ENCODE data around the gene SEC16A.

SEC16A gene

DNA sequence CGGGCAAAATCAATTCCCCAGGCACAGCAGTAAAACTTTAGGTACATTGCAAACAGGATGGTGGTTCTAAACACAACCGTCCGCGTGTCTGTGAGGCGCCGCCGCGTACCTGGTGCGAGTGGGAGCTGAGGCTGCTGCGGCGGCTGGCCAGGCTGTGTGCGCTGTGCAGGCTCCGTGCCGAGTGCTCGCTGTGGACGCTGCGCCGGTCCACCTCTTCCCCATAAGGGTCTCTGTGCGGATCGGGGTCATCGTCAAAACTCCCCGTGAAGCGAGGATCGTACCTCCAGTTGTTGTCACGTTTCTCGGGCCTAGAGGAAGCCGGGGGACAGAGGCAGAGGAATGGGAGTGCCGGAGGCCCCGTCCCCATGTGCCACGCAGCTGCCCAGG, 16.7 kb downstream of the SEC16A start:
- Histone ChIP-seq H2BK120ac (ENCODE audit: low read depth, low read length) (no peak overlapping the region), H3K4me1 (ENCODE audit: control insufficient read depth in 2 of 2, insufficient read depth in 1 of 2, low read depth in 1 of 2, low read length in 2 of 2) (no peaks in the 10 kb centered on the region), H2AK5ac (ENCODE audit: low read depth, low read length) (no peak overlapping the region), H3K4me2 (ENCODE audit: insufficient read depth, low read length, poor library complexity, severe bottlenecking) (no peak overlapping the region), H3K23ac (ENCODE audit: low read depth, low read length, poor library complexity) (no peak overlapping the region), H3K4me3 (ENCODE audit: low read length in 2 of 2) (no peak overlapping the region), H4K91ac (ENCODE audit: low read depth, low read length, poor library complexity) (no peak overlapping the region), H4K8ac (ENCODE audit: low read depth, low read length) (no peak overlapping the region), H3K14ac (ENCODE audit: low read length) (no peak overlapping the region), H3K27ac (replicated peaks; ENCODE audit: low read length) (no peak overlapping the region), H3K27me3 (ENCODE audit: control insufficient read depth in 3 of 3, insufficient read depth in 3 of 3, low read depth in 1 of 3, low read length in 3 of 3) (no peaks in the 10 kb centered on the region), H3K9ac (ENCODE audit: low read depth, low read length, poor library complexity) (no peak overlapping the region), H3K9me3 (replicated peaks in 1 of 2; ENCODE audit: control insufficient read depth in 2 of 2, insufficient read depth in 1 of 2, low read depth in 1 of 2, low read length in 2 of 2) (no peaks in the 10 kb centered on the region), H3K36me3 (replicated peaks in 1 of 2; ENCODE audit: control insufficient read depth in 2 of 2, insufficient read depth in 2 of 2, low read length in 2 of 2) (peaks cover 60 to 100% of the 10 kb centered on the region in 2 donors), H3K79me1 (ENCODE audit: low read depth, low read length) (peaks cover 7% of the 10 kb centered on the region), H2BK15ac (ENCODE audit: low read length) (no peak overlapping the region), H2BK5ac (ENCODE audit: low read length) (no peak overlapping the region), H3K4ac (ENCODE audit: low read length) (no peak overlapping the region), H3K18ac (ENCODE audit: low read length) (no peak overlapping the region), H2AFZ (ENCODE audit: low read length) (no peak overlapping the region), H2BK12ac (ENCODE audit: low read length) (no peak overlapping the region)
- no peak for DNase-seq (ENCODE audit: low spot score)
- no CpG with 5 or more reads among the region's 30 CpGs for WGBS, 2 donors (ENCODE audit: extremely low coverage in 2 of 2, insufficient read length in 2 of 2, insufficient replicate concordance in 1 of 2)

DNA sequence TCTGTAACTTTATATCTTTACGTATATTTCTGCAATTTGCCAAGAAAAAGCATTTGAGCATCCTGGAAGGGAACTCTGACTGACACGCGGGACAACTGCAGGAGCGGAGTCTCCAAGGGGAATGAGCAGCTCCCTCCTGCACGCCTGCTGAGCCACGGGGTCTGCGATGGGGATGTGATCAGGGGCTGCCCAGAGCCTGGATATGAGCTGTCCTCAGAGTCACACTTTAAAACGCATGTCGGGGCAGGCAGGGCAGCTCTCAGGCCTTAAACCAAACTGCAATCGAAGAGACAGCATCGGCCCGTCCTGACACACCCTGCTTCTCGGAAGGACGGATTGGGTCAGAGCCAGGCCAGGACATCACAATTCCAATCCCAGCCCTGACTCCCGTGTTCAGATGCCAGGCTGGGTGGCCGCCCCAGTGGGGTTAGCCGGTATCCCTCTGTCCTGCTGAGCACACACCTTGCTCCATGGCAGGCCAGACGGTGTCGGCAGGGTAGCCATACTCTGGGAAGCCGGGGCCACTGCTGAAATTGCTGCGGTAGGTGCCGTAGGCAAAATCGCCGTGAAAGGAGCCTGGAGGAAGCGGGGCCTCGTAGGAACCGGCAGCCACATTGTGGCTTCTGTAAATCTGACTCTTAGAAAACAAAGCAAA, 17.2 kb downstream of the SEC16A start:
- no peak overlapping the region for H2BK5ac ChIP-seq (ENCODE audit: low read length)
- H3K36me3 ChIP-seq (replicated peaks in 1 of 2; ENCODE audit: control insufficient read depth in 2 of 2, insufficient read depth in 2 of 2, low read length in 2 of 2) = peaks cover 59 to 100% of the 10 kb centered on the region in 2 donors
- no peak overlapping the region for H3K27ac ChIP-seq (replicated peaks; ENCODE audit: low read length)

GRCh38 chr9:136464241-136464640, 18.6 kb downstream of the SEC16A start:
- no peak overlapping the region for H3K18ac ChIP-seq (ENCODE audit: low read length)
- peaks cover 6% of the 10 kb centered on the region for H3K79me1 ChIP-seq (ENCODE audit: low read depth, low read length)
- no peak overlapping the region for H3K23ac ChIP-seq (ENCODE audit: low read depth, low read length, poor library complexity)
- H4K91ac ChIP-seq (ENCODE audit: low read depth, low read length, poor library complexity) = no peak overlapping the region
- H2BK15ac ChIP-seq (ENCODE audit: low read length) = no peak overlapping the region
- no peaks in the 10 kb centered on the region for H3K9me3 ChIP-seq (replicated peaks in 1 of 2; ENCODE audit: control insufficient read depth in 2 of 2, insufficient read depth in 1 of 2, low read depth in 1 of 2, low read length in 2 of 2)
- no peak overlapping the region for H3K4me2 ChIP-seq (ENCODE audit: insufficient read depth, low read length, poor library complexity, severe bottlenecking)
- no peak for DNase-seq (ENCODE audit: low spot score)
- no peak overlapping the region for H2AFZ ChIP-seq (ENCODE audit: low read length)
- H3K27me3 ChIP-seq (ENCODE audit: control insufficient read depth in 3 of 3, insufficient read depth in 3 of 3, low read depth in 1 of 3, low read length in 3 of 3) = no peaks in the 10 kb centered on the region
- no peak overlapping the region for H3K27ac ChIP-seq (replicated peaks; ENCODE audit: low read length)
- H3K4ac ChIP-seq (ENCODE audit: low read length) = no peak overlapping the region
- no peak overlapping the region for H3K4me3 ChIP-seq (ENCODE audit: low read length in 2 of 2)
- H2BK120ac ChIP-seq (ENCODE audit: low read depth, low read length) = no peak overlapping the region
- no peak overlapping the region for H3K9ac ChIP-seq (ENCODE audit: low read depth, low read length, poor library complexity)
- H2BK5ac ChIP-seq (ENCODE audit: low read length) = no peak overlapping the region
- H3K36me3 ChIP-seq (replicated peaks in 1 of 2; ENCODE audit: control insufficient read depth in 2 of 2, insufficient read depth in 2 of 2, low read length in 2 of 2) = peaks cover 55 to 98% of the 10 kb centered on the region in 2 donors
- H3K14ac ChIP-seq (ENCODE audit: low read length) = no peak overlapping the region
- H2AK5ac ChIP-seq (ENCODE audit: low read depth, low read length) = no peak overlapping the region
- no peaks in the 10 kb centered on the region for H3K4me1 ChIP-seq (ENCODE audit: control insufficient read depth in 2 of 2, insufficient read depth in 1 of 2, low read depth in 1 of 2, low read length in 2 of 2)
- no peak overlapping the region for H4K8ac ChIP-seq (ENCODE audit: low read depth, low read length)
- H2BK12ac ChIP-seq (ENCODE audit: low read length) = no peak overlapping the region
- WGBS, 2 donors (ENCODE audit: extremely low coverage in 2 of 2, insufficient read length in 2 of 2, insufficient replicate concordance in 1 of 2) = no CpG with 5 or more reads among the region's 6 CpGs

More for the DNA sequence above, 17.2 kb downstream of the SEC16A start:
- Histone ChIP-seq H3K23ac (ENCODE audit: low read depth, low read length, poor library complexity) (peak overlapping the region; percentile 37), H3K4ac (ENCODE audit: low read length) (no peak overlapping the region), H3K9ac (ENCODE audit: low read depth, low read length, poor library complexity) (no peak overlapping the region), H3K4me1 (ENCODE audit: control insufficient read depth in 2 of 2, insufficient read depth in 1 of 2, low read depth in 1 of 2, low read length in 2 of 2) (no peaks in the 10 kb centered on the region), H3K14ac (ENCODE audit: low read length) (no peak overlapping the region), H2AK5ac (ENCODE audit: low read depth, low read length) (no peak overlapping the region), H3K79me1 (ENCODE audit: low read depth, low read length) (peaks cover 7% of the 10 kb centered on the region), H3K18ac (ENCODE audit: low read length) (no peak overlapping the region), H3K4me2 (ENCODE audit: insufficient read depth, low read length, poor library complexity, severe bottlenecking) (no peak overlapping the region), H3K4me3 (ENCODE audit: low read length in 2 of 2) (peak overlapping the region in 1 of 2 donors; percentile 14), H4K8ac (ENCODE audit: low read depth, low read length) (peak overlapping the region; percentile 87), H4K91ac (ENCODE audit: low read depth, low read length, poor library complexity) (no peak overlapping the region), H2BK12ac (ENCODE audit: low read length) (no peak overlapping the region), H3K9me3 (replicated peaks in 1 of 2; ENCODE audit: control insufficient read depth in 2 of 2, insufficient read depth in 1 of 2, low read depth in 1 of 2, low read length in 2 of 2) (no peaks in the 10 kb centered on the region), H2BK120ac (ENCODE audit: low read depth, low read length) (no peak overlapping the region), H2BK15ac (ENCODE audit: low read length) (no peak overlapping the region), H3K27me3 (ENCODE audit: control insufficient read depth in 3 of 3, insufficient read depth in 3 of 3, low read depth in 1 of 3, low read length in 3 of 3) (no peaks in the 10 kb centered on the region), H2AFZ (ENCODE audit: low read length) (no peak overlapping the region)
- no CpG with 5 or more reads among the region's 27 CpGs for WGBS, 2 donors (ENCODE audit: extremely low coverage in 2 of 2, insufficient read length in 2 of 2, insufficient replicate concordance in 1 of 2)
- DNase-seq (ENCODE audit: low spot score) = no peak

DNA sequence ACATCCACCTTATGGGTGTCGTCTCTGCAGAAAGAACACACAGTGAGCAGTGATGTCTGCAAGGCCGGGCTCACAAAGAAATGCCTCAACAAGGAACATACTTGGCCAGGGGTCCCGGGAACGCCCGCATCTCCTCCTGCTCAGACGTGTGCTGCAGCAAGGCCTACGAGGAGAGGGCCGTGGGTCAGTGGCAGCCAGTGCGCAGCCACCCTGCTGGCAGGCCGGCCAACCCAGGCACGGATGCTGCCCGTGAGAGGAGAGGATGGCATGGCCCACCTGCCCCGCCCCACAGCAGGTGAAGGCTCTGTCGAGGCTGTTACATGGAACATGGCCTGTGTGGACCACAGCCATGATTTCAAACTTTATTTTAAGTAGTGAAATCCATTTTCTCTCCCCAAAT, 19.3 kb downstream of the SEC16A start:
- no peak overlapping the region for H3K4me3 ChIP-seq (ENCODE audit: low read length in 2 of 2)
- no peak overlapping the region for H2AFZ ChIP-seq (ENCODE audit: low read length)
- no peak overlapping the region for H3K18ac ChIP-seq (ENCODE audit: low read length)
- peaks cover 57 to 98% of the 10 kb centered on the region in 2 donors for H3K36me3 ChIP-seq (replicated peaks in 1 of 2; ENCODE audit: control insufficient read depth in 2 of 2, insufficient read depth in 2 of 2, low read length in 2 of 2)
- no peak overlapping the region for H2BK5ac ChIP-seq (ENCODE audit: low read length)
- no peak overlapping the region for H3K27ac ChIP-seq (replicated peaks; ENCODE audit: low read length)
- no peak overlapping the region for H2BK15ac ChIP-seq (ENCODE audit: low read length)
- no peaks in the 10 kb centered on the region for H3K4me1 ChIP-seq (ENCODE audit: control insufficient read depth in 2 of 2, insufficient read depth in 1 of 2, low read depth in 1 of 2, low read length in 2 of 2)
- DNase-seq (ENCODE audit: low spot score) = no peak
- no CpG with 5 or more reads among the region's 14 CpGs for WGBS, 2 donors (ENCODE audit: extremely low coverage in 2 of 2, insufficient read length in 2 of 2, insufficient replicate concordance in 1 of 2)
- no peaks in the 10 kb centered on the region for H3K9me3 ChIP-seq (replicated peaks in 1 of 2; ENCODE audit: control insufficient read depth in 2 of 2, insufficient read depth in 1 of 2, low read depth in 1 of 2, low read length in 2 of 2)
- no peak overlapping the region for H2BK12ac ChIP-seq (ENCODE audit: low read length)
- H2AK5ac ChIP-seq (ENCODE audit: low read depth, low read length) = no peak overlapping the region
- H4K91ac ChIP-seq (ENCODE audit: low read depth, low read length, poor library complexity) = no peak overlapping the region
- H3K79me1 ChIP-seq (ENCODE audit: low read depth, low read length) = peaks cover 6% of the 10 kb centered on the region
- no peak overlapping the region for H4K8ac ChIP-seq (ENCODE audit: low read depth, low read length)
- no peak overlapping the region for H3K14ac ChIP-seq (ENCODE audit: low read length)
- no peak overlapping the region for H2BK120ac ChIP-seq (ENCODE audit: low read depth, low read length)
- peak overlapping the region; percentile 15 for H3K9ac ChIP-seq (ENCODE audit: low read depth, low read length, poor library complexity)
- H3K4me2 ChIP-seq (ENCODE audit: insufficient read depth, low read length, poor library complexity, severe bottlenecking) = no peak overlapping the region
- no peak overlapping the region for H3K4ac ChIP-seq (ENCODE audit: low read length)
- H3K27me3 ChIP-seq (ENCODE audit: control insufficient read depth in 3 of 3, insufficient read depth in 3 of 3, low read depth in 1 of 3, low read length in 3 of 3) = no peaks in the 10 kb centered on the region
- no peak overlapping the region for H3K23ac ChIP-seq (ENCODE audit: low read depth, low read length, poor library complexity)
